Measurements from ENCODE around the gene MATK. TPM values are rescaled to one million over a fixed set of nuclear protein-coding genes. Genes with fewer than 3 reads are reported as not detected.

The MATK gene
- total and polyA plus RNA-seq, 2 donors (not counting 1 experiment from before 2014, with no cell fraction given) = 1.3 to 8.2 TPM

DNA sequence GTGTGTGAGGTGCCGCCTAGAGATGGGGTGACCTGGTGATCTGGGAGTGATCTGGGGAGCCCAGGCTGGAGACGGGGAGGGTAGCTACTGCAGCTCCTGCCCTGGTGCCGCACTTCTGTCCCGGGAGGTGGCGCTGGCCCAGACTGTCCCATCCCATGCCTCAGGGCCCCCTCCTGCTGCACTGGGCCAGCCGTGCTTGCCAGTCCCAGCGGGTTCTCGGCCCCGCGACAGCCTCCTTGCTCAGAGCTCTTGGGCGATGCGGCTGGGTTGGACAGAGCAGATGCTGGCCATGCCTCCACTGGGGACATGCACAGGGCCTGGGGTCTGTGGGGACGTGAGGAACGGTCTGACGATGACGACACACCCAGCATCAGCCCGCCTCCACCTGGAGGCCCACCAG, 16.7 kb downstream of the MATK start:
- ChIA-PET POLR2A (no interaction called here), CTCF (no interaction called here)
- DNase-seq (no peak), ATAC-seq (ENCODE audit: low read depth) (no peak)
- Histone ChIP-seq H2AFZ (ENCODE audit: insufficient read depth, low read depth, low read length, poor library complexity, severe bottlenecking) (no peak overlapping the region), H3K36me3 (replicated peaks in 1 of 2; ENCODE audit: control extremely low read depth in 1 of 2, control insufficient read depth in 1 of 2, extremely low read depth in 1 of 2, insufficient read depth in 2 of 2, low read length in 1 of 2) (peaks cover 0 to 31% of the 10 kb centered on the region in 2 experiments), H3K79me2 (ENCODE audit: control insufficient read depth, insufficient read depth, low read length) (peaks cover 14% of the 10 kb centered on the region), H4K20me1 (ENCODE audit: control insufficient read depth, insufficient read depth, low read length, poor library complexity, severe bottlenecking) (peaks cover 34% of the 10 kb centered on the region), H3K4me1 (ENCODE audit: control insufficient read depth in 2 of 2, insufficient read depth in 2 of 2, low read length in 2 of 2) (no peaks in the 10 kb centered on the region), H3K4me2 (replicated peaks; ENCODE audit: low read depth, low read length, poor library complexity, severe bottlenecking) (no peak overlapping the region), H3K4me3 (ENCODE audit: control extremely low read depth in 1 of 5, extremely low read depth in 1 of 5, insufficient read depth in 1 of 5, low read depth in 2 of 5, low read length in 4 of 5) (no peak overlapping the region), H3K9ac (ENCODE audit: low read length) (no peak overlapping the region), H3K27me3 (replicated peaks in 1 of 4; ENCODE audit: control extremely low read depth in 1 of 4, control insufficient read depth in 3 of 4, insufficient read depth in 4 of 4, low read length in 3 of 4) (no peaks in the 10 kb centered on the region), H3K9me3 (ENCODE audit: control extremely low read depth in 1 of 3, control insufficient read depth in 2 of 3, insufficient read depth in 1 of 3, low read length in 2 of 3) (no peaks in the 10 kb centered on the region), H3K27ac (ENCODE audit: low read length in 2 of 2) (no peak overlapping the region)
- intact Hi-C loops (cut with micrococcal nuclease) = loop anchor here (10.0 kb wide), 1 partner anchor 1915 kb away; the partner anchor contains the start of genes HSD11B1L and MICOS13
- H3K4me3 Mint-ChIP-seq = no peak overlapping the region
- no peaks in the 10 kb centered on the region for H3K4me1 Mint-ChIP-seq
- no peaks in the 10 kb centered on the region for H3K9me3 Mint-ChIP-seq (ENCODE audit: insufficient read depth)
- no peak overlapping the region for H3K27ac Mint-ChIP-seq
- no peaks in the 10 kb centered on the region for H3K27me3 Mint-ChIP-seq
- WGBS (ENCODE audit: insufficient coverage) = 96% methylated on average over 17 of the region's 17 CpGs
- TF ChIP-seq, protein P1, sequence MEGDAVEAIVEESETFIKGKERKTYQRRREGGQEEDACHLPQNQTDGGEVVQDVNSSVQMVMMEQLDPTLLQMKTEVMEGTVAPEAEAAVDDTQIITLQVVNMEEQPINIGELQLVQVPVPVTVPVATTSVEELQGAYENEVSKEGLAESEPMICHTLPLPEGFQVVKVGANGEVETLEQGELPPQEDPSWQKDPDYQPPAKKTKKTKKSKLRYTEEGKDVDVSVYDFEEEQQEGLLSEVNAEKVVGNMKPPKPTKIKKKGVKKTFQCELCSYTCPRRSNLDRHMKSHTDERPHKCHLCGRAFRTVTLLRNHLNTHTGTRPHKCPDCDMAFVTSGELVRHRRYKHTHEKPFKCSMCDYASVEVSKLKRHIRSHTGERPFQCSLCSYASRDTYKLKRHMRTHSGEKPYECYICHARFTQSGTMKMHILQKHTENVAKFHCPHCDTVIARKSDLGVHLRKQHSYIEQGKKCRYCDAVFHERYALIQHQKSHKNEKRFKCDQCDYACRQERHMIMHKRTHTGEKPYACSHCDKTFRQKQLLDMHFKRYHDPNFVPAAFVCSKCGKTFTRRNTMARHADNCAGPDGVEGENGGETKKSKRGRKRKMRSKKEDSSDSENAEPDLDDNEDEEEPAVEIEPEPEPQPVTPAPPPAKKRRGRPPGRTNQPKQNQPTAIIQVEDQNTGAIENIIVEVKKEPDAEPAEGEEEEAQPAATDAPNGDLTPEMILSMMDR (IDR thresholded peaks at IDR 0.05) = no peak

DNA sequence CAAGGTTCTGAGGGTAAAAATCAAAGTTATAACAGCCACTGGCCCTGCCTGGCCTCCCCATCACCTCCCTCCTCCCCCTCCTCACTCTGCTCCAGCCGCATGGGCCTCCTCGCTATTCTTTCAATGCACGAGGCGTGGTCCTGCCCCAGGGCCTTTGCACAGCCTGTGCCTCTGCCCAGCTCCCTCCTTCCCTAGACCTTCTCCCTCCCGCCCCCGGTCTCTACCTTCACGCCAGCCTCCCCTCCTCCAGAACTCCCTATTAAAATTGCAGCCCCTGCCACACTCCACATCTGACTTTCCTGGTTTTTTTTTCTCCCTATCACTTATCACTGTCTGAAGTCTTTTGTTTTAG, 17.5 kb downstream of the MATK start:
- no peak for TF ChIP-seq EZH2 (IDR thresholded peaks at IDR 0.05; ENCODE audit: borderline replicate concordance, insufficient read depth, low read depth, low read length, poor library complexity, severe bottlenecking)
- TF ChIP-seq, protein P1 (IDR thresholded peaks at IDR 0.05) = no peak
- no peak overlapping the region for H3K27ac Mint-ChIP-seq
- no peak overlapping the region for H3K4me3 Mint-ChIP-seq

More for the DNA sequence above, 17.5 kb downstream of the MATK start:
- CTCF ChIA-PET = no interaction called here
- intact Hi-C loops (cut with micrococcal nuclease) = loop anchor here (10.0 kb wide), 1 partner anchor 1916 kb away; the partner anchor contains the start of genes HSD11B1L and MICOS13
- Histone ChIP-seq H2AFZ (ENCODE audit: insufficient read depth, low read depth, low read length, poor library complexity, severe bottlenecking) (no peak overlapping the region), H3K79me2 (ENCODE audit: control insufficient read depth, insufficient read depth, low read length) (peaks cover 14% of the 10 kb centered on the region), H3K4me1 (ENCODE audit: control insufficient read depth in 2 of 2, insufficient read depth in 2 of 2, low read length in 2 of 2) (no peaks in the 10 kb centered on the region), H3K27me3 (replicated peaks in 1 of 4; ENCODE audit: control extremely low read depth in 1 of 4, control insufficient read depth in 3 of 4, insufficient read depth in 4 of 4, low read length in 3 of 4) (no peaks in the 10 kb centered on the region), H3K27ac (ENCODE audit: low read length in 2 of 2) (no peak overlapping the region), H3K4me3 (ENCODE audit: control extremely low read depth in 1 of 5, extremely low read depth in 1 of 5, insufficient read depth in 1 of 5, low read depth in 2 of 5, low read length in 4 of 5) (no peak overlapping the region), H4K20me1 (ENCODE audit: control insufficient read depth, insufficient read depth, low read length, poor library complexity, severe bottlenecking) (peaks cover 34% of the 10 kb centered on the region), H3K9me3 (ENCODE audit: control extremely low read depth in 1 of 3, control insufficient read depth in 2 of 3, insufficient read depth in 1 of 3, low read length in 2 of 3) (no peaks in the 10 kb centered on the region), H3K36me3 (replicated peaks in 1 of 2; ENCODE audit: control extremely low read depth in 1 of 2, control insufficient read depth in 1 of 2, extremely low read depth in 1 of 2, insufficient read depth in 2 of 2, low read length in 1 of 2) (peaks cover 0 to 31% of the 10 kb centered on the region in 2 experiments), H3K4me2 (replicated peaks; ENCODE audit: low read depth, low read length, poor library complexity, severe bottlenecking) (no peak overlapping the region), H3K9ac (ENCODE audit: low read length) (no peak overlapping the region)
- Mint-ChIP-seq H3K9me3 (ENCODE audit: insufficient read depth) (no peaks in the 10 kb centered on the region), H3K4me1 (no peaks in the 10 kb centered on the region), H3K27me3 (no peaks in the 10 kb centered on the region)
- WGBS (ENCODE audit: insufficient coverage) = 80% methylated on average over 4 of the region's 7 CpGs
- DNase-seq (no peak), ATAC-seq (ENCODE audit: low read depth) (no peak)
- POLR2A ChIA-PET = no interaction called here

All from B cell (primary cell).